GM21390 (cell line): ENCODE measurements around the gene SURF6.
"Not testable (repeated sequence)": the region's sequence is repeated elsewhere in the genome, so short reads cannot be mapped to it uniquely, and the experiment has no call there.

ENCODE experiments used
- ATAC-seq: cut with Tn5 transposase; IDR thresholded peaks from one replicate; pipeline ENCODE4 v1.9.1; 2021; ENCODE audit not compliant: unreplicated experiment

The SURF6 gene

DNA sequence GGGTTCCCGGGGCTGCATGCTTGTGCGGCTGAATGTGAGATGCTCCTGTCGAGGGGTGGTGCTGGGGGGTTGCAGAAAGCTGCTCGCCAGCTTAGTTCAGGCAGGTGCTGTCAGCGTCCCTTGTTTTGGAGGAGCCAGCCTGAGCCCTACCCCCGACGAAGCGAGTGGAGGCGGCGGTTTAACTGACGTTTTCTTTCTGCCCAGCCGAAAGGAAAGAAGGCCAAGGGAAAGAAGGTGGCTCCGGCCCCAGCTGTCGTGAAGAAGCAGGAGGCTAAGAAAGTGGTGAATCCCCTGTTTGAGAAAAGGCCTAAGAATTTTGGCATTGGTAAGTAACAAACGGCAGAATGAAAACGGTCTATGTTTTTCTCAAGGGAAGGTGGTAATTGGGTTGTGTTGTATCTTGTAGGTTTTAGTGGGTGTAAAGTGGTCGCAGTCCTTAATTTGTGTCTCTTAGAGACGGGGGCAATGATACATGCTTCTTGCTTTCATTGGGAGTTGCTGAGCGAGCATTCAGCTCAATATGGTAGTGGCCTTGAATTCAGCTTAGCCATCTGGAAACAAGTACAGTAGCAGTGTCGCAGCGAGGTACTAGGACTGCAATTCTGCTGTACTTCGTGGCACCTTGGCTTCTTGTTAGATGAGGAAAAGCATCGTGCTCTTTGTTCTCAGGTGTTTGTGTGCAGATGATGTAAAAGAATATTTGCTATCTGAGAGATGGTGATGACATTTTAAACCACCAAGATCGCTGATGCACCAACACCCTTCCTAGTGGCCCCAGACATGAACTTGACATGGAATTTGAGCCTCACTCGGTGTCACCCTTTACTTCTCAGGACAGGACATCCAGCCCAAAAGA is 13.0 kb upstream of the SURF6 start:
- ATAC-seq, result no peak

DNA sequence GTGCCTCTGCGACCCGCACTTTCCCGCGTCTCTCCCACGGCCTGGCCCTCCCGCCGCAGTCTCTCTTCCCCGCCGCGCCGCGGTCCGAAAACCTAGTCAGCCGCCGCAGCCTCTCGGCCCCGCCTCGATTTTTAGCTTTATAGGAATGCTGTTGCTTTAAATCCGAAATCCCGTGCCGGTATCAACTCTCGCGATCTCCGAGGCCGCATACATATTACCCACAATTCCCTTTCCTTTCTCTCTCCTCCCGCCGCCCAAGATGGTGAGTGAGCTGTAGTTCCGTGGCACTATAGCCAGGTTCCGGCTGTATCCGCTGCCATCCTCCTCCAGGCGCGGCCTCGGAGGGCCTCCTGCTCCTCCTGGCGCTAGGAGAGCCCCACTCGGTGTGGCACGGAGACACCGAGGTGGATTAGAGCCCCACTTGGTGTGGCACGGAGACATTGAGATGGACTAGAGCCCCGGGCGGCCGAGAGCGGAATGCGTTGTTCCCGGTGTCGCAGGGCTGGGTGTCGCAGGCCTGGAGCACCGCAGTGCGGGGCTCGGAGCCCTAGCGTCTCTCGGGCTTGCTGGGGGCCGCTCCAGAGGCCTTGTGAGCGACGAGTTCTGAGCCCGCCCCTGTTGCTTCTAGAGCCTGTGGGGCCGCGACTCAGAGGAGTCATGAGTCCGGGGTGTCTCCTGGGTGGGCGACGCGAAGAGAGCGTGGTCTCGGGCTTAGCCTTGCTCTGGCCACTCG is 12.2 kb upstream of the SURF6 start, which contains the start of the genes MED22 and RPL7A:
TSS of gene MED22 (minus strand) at position 147 of the 733 bp plus-strand sequence. CDS start 1,469 bp downstream, outside the sequence.
TSS of gene RPL7A (plus strand) at position 234 of the 733 bp plus-strand sequence. CDS start at position 260, 26 bp downstream.
- ATAC-seq, result peak; percentile 69

DNA sequence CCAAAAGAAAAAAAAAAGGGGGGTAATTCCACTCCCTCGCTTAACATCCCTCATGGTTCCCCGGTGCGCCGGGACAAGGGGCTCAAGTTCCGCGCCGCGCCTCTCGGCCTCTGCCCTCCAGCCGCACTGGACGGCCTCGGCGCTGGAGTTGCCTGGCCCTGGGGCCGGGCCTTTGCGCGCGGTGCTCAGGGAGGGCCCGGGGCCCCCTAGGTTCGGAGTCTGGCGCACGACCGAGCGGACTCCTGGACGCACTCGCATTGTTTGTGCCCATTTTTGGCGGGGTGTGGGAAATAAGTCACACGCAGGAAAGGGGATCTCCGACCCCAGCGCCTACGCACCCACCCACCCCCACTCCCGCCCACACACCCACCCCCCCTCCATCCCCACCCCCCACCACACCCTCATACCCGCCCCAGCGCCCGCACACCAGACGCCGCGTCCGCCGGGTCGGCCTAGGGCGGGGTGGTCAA is 11.6 kb upstream of the SURF6 start:
- peak; percentile 40 for ATAC-seq

DNA sequence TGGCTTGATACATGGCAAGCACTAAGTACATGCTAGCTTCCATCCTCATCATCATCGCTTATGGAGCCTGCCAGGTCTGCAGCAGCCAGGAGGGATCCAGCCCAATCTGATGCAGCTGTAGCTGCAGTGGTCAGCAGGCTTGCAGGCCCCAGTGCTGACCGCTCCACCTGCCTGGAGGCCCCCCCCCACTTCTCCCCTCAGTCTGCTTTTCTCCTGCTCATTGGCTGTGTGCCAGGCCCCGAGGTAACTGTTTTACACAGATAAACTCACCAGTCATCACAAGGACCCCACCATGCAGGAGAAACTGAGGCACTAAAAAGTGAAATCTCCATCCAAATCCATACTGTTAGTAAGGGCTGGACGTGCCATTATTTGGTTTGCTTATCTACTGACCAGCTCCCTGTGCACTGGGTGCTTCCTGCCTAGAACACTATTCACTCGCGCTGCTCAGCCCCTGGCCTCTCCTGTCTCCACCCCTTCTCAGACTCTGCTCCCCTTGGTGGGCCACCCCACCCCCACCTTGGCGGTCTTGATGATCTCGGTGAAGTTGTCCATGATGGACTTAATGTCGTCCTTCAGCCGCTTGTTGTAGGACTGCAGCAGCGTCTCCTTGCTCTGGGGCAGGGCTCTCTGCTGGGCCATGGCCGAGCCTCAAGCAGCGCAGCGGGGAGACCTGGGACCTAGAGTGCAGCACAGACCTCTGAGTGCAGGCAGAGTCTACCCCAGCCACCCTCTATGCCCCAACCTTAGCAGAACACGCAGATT is 10.2 kb upstream of the SURF6 start:
- no peak for ATAC-seq

DNA sequence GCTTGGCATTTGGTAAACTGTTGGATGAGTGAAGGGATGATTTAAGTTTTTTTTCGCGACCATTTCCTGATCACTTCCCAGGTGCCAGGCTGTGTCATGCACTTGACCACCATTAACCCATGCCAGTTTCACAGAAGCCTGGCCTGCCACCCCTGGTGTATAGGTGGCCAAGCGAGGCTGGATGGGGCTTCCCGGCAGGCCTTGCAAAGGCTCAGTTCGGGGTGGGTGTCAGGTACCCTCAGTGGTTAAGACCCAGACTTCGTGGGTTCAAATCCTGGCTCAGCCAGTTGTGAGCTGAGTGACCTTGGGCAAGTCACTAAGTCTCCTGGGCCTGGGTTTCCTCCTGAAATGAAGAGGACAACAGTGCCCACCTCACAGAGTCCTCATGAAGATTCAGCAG is 9.6 kb upstream of the SURF6 start:
- no peak for ATAC-seq

DNA sequence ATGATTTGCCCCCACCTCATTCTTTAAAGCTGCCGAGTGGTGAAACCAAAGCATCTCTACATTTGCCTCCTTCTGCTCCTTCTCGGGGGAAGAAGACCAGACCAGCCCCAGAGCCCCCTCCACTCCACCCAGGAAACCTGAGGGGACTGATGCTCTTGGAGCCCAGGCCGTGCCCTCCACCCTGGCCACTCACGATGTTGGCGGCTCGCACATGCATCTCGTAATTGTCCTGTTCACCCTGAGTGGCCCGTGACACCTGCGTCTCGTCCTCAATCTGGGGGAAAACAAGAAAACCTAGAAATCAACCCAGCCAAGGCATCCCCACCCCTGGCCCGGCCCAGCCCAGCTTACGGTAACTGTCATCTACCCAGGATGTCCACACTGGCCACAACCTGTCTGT is 9.0 kb upstream of the SURF6 start:
- ATAC-seq, result no peak

DNA sequence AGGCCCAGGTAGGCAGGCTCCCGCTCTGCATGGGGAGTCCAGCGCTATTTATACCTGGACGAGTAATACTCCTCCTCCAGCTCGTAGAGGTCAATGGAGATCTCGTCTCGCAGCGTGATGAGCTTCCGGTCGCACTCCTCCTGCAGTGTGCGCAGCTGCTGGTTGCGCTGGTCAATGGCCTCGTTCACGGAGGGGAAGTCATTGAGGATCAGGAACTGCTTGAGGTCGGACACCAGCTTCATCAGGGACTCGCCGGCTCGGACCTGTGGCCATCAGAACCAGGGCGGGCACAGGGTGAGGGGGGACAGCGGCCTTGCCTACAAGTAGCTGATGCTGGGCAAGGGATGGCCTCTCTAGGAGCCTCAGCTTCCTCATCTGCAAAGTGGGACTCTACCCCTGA is 8.1 kb upstream of the SURF6 start:
- no peak for ATAC-seq

DNA sequence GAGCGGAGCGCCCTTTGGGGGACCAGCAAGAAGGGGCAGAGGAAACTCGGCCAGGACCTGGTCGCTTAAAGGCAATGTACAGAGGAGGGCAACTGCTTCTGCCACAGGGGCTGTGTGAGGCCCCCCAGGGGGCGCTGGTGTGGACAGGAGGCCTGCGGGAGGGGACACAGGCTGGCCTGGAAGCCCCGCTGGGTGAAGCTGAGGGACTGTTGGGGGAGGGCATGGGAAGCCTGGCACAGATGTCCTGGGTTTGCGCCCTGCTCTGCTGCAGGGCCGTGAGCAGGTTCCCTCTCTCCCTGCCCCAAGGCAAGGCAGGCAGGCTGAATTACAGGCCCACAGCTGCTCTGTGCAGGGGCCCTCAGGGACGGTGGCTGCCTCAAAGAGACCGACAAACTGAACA is 6.6 kb upstream of the SURF6 start:
- no peak for ATAC-seq

DNA sequence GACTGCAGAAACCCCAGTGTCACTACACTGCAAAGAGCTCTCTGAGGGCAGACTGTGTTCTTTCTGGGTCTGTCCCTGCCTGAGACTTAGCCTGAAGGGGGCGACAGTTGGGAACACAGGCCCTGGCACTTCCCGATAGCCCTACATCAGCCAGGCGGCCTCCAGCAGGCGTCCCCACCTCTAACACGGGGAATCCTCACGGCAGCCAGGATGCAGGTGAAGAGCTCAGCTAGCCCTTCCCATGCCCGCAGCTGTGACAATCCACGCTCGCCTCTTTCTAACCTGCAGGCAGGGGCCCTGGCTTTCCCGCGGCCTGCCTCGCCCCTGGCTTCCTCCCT is 6.0 kb upstream of the SURF6 start:
- ATAC-seq, result no peak

DNA sequence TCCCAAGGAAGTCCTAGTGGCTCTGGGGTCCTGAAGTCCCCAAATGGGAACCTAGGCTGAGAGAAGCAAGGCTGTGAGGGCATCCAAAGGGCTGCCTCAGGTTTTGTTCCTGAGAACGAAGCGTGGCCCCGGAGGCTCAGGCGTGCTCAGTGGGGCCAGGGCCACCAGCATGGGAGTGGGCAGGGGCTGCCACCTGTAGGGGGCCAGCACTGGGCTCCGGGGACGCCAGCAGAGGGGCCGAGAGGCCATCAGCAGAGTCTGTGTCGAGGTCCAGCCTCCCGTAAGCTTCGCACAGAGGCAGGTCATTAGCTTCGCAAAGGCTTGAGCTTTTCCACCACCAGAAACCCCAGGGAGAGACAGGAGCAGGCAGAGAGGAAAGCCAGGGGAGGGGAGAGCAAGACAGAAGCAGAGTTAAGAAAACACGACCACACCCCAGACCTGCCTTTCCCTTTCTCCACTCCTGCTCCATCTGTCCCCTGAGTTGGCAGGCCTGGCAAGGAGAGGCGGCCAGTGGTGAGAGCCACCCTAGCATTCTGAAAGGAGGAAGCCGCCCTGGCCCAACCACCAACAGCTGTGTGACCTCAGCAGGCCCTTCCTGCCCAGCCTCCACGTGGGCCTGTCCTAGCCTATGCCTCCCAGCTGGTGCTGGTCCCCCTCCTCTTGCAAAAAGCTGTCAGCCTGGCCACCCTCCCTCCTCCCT is 5.5 kb upstream of the SURF6 start:
- ATAC-seq, result no peak

DNA sequence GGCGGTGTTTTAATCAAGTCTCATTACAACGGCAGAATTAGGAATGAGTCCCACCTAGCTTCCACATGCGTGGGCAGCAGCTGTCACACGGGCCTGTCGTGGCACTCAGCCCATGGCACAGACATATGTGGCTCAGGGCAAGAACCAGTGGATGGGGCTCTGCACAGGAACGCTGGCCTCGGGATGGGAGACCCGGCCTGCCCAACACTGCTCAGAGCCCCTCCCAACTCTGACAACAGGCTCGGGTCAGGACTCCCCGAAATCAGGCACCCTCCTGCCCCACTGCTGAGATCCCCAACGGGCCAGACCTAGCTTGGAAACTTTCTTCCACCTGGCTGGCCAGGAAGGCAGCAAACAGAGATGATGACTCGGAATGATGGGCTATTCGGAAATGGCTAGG is 4.9 kb upstream of the SURF6 start:
- ATAC-seq, result no peak

DNA sequence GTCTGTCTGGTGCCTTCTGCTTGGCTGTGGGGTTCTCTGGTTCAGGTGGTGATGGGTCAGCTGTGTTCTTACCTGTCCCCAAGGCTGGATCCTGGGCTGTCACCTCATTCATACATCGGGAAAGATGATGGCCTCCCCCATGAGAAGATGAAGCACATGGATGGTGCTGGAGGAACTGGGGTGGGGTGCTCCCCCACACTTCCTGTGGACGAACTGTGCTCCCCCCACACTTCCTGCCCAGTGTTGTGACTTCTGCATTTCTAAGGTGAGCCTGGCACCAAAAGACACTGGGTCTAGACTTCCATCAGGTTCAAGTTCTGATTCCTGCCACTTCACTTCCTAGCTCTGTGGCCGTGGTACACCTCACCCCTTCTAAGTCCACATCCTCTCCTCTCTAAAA is 4.3 kb upstream of the SURF6 start:
- ATAC-seq, result no peak

DNA sequence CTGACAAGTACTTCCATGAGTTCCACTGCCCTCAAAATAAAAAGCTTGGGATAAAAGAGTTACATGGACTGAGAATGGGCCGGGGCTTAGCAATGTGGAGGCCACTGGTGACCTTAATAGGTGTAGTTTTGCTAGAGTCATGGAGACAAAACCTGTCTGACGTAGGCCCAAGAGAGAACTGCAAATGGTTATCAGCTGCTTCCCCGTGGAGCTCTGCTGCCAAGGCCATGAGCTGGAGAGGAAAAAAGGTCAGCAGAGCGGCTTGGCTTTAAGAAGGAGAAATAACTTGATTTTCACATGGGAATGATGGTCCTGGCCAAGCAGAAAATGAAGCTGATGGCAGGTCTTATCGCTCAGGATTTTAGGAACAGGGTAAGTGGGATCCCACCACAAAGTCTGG is 3.7 kb upstream of the SURF6 start:
- no peak for ATAC-seq

DNA sequence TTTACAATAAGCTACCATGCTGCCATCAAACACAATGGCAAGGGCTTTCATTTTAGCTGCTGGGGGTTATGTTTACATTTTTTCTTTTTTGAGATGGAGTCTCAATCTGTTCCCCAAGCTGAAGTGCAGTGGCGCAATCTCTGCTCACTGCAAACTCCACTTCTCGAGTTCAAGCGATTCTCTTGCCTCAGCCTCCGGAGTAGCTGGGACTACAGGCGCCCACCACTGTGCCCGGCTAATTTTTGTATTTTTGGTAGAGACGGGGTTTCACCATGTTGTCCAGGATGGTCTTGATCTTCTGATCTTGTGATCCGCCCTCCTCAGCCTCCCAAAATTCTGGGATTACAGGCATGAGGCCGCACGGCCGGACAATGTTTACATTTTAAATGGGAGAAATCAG is 1.1 kb downstream of the SURF6 start:
- ATAC-seq, result not testable (repeated sequence)

DNA sequence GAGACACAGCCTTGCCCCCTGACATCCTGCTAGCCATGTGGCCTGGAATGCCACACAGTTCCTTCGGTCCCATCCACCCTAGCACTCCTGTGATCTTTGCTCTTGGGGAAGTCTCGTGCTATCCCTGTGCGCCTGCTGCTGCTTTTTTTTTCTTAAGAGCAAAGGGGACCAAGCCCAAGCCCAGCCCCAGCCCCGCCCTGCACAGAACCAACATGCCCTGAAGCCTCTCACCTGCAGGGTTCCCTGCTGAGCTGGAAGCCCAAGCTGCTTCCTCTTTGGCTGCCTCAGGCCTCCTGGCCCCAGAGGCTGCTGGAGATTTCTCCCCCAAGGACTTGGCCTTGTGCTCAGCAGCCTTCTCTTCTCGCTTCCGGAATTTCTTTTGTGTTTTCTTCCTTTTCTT is 1.8 kb downstream of the SURF6 start:
- ATAC-seq, result no peak

DNA sequence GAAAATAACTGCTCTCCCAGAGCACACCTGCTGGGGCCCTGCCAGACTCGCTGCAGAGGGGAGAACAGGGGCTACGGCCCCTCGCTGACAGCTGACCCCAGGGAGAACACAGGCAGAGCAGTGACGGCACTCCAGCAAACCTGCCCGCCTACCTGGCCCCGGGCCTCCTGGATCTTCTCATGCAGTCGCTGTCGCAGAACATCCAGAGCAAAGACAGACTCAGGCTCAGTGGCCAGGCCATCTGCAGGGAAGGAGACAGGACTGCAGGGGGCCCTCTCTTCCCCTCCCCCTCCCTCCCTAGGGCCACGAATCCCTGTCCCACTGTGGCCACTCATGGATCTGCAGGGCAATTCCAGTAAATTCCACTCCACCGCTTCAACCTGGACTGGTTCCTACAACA is 2.4 kb downstream of the SURF6 start:
- ATAC-seq, result no peak

DNA sequence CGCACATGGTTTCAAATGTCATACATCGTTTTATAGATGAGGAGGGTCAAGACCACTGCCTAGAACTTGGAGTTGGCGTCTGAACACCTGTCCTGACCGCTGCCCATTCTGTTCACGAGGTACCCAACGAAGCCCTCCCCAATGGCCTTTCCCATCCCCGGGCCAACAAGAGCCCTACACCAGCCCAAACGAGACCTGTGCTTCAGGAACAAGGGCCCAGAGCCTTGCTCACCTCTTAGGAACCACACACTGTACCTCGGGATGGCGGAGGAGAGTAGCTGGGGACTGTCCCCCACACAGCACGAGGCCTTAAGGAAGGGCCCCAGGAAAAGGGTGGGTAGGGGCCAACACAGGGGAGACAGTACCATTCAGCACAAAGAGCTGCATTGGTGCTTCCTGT is 3.0 kb downstream of the SURF6 start:
- no peak for ATAC-seq

DNA sequence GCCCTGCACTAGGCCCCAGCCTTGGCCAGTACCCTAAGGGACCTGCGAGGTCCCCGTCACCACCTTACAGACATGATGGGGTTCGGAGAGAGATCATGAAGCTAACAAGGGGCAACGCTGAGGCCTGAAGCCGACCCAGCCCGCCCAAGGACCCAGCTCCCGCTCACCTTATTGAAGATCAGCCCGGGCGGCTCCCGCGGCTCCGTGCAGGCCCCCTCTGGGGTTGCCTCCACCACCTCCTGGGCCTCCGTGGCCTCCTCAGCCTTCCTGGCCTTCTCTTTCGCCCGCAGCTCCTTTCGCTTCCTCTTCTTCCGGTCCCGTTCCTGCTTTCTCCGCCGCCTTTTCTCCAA is 3.6 kb downstream of the SURF6 start:
- ATAC-seq, result no peak

DNA sequence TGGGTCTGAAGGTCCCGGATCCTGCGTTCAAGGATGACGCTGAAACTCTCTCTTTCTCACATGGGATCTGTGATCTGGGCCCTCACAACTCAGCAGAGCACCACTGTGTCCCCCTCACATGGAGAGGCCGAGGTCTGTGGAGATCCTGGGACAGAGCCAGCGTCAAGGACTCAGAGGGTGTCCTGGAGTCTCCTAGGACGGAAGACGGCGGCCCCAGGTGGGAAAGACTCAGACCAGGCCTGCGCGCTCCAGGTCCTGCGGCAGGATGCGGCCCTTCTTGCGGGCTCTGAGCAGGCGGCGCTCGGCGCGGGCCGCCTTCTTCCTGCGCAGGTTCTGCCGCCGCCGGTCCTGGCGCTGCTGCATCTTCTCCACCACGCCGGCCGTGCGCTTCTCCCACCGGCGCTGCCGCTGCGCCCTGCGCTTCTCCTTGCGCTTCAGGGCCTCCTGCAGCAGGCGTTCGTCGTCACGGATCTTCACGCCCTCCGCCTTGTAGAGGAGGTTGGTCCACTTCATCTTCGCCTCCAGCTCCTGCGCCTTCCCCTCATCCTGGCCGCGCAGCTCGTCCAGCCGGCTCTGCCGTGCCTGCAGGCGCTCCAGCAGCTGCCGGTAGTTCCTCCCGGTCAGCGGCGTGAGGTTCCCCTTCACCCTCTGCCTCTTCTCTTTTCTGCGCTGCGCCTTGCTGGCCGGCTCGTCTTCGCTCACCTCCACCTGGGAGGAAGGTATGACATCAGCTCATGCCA is 4.2 kb downstream of the SURF6 start:
- ATAC-seq, result no peak

DNA sequence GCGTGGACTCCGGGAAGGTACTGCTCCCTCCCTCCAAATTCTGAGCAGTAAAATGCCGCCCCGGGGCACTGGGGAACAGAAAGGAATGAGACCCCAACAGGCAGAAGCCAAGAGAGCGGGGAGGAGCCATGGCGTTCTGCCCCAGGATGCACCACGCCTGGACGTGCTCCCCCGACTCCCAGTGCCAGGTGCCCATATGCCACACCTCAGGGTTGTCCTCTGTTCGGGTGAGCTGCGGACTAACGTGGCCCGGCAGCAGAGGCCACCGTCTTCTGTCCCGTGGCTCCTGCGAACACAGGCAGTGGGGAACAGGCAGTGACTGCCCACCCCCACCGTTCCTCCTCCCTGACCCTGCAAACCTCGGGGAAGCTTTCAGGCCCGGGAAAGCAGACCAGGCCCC is 4.8 kb downstream of the SURF6 start:
- ATAC-seq, result no peak
